ENCODE data around the gene PID1.

Gene PID1

GRCh38 chr2:229231328-229231868 is 39.7 kb downstream of the PID1 start:
- no peak for DNase-seq (ENCODE audit: low read depth)
- in situ Hi-C loops (cut with HindIII; ENCODE audit: low sequenced_read_pairs): no loop called here

GRCh38 chr2:229230911-229231310 is 40.2 kb downstream of the PID1 start:
- H3K4me3 ChIP-seq (ENCODE audit: low read depth, low read length): no peak overlapping the region
- TF ChIP-seq CTCF (IDR thresholded peaks at IDR 0.05; ENCODE audit: low read depth, low read length, missing control alignments): no peak
- in situ Hi-C loops (cut with HindIII; ENCODE audit: low sequenced_read_pairs): no loop called here
- no peak for DNase-seq (ENCODE audit: low read depth)

More at GRCh38 chr2:229231328-229231868, 39.7 kb downstream of the PID1 start:
- TF ChIP-seq CTCF (IDR thresholded peaks at IDR 0.05; ENCODE audit: low read depth, low read length, missing control alignments): no peak
- no peak overlapping the region for H3K4me3 ChIP-seq (ENCODE audit: low read depth, low read length)

- in situ Hi-C loops (cut with HindIII; ENCODE audit: low sequenced_read_pairs): no loop called here
- H3K4me3 ChIP-seq (ENCODE audit: low read depth, low read length): no peak overlapping the region
- TF ChIP-seq CTCF (IDR thresholded peaks at IDR 0.05; ENCODE audit: low read depth, low read length, missing control alignments): no peak
- DNase-seq (ENCODE audit: low read depth): no peak
These were observed 40.8 kb downstream of the PID1 start for GRCh38 chr2:229230256-229230655.

- TF ChIP-seq CTCF (IDR thresholded peaks at IDR 0.05; ENCODE audit: low read depth, low read length, missing control alignments): no peak
- in situ Hi-C loops (cut with HindIII; ENCODE audit: low sequenced_read_pairs): no loop called here
- no peak for DNase-seq (ENCODE audit: low read depth)
- H3K4me3 ChIP-seq (ENCODE audit: low read depth, low read length): no peak overlapping the region
These were observed 44.7 kb downstream of the PID1 start for GRCh38 chr2:229226382-229226781.

- no peak for TF ChIP-seq CTCF (IDR thresholded peaks at IDR 0.05; ENCODE audit: low read depth, low read length, missing control alignments)
- H3K4me3 ChIP-seq (ENCODE audit: low read depth, low read length): no peak overlapping the region
- in situ Hi-C loops (cut with HindIII; ENCODE audit: low sequenced_read_pairs): no loop called here
- no peak for DNase-seq (ENCODE audit: low read depth)
These were observed 48.0 kb downstream of the PID1 start for GRCh38 chr2:229223107-229223506.

GRCh38 chr2:229221641-229222040 is 49.4 kb downstream of the PID1 start:
- H3K4me3 ChIP-seq (ENCODE audit: low read depth, low read length): no peak overlapping the region
- TF ChIP-seq CTCF (IDR thresholded peaks at IDR 0.05; ENCODE audit: low read depth, low read length, missing control alignments): no peak
- DNase-seq (ENCODE audit: low read depth): no peak
- in situ Hi-C loops (cut with HindIII; ENCODE audit: low sequenced_read_pairs): no loop called here

GRCh38 chr2:229220254-229220653 is 50.8 kb downstream of the PID1 start:
- in situ Hi-C loops (cut with HindIII; ENCODE audit: low sequenced_read_pairs): no loop called here
- TF ChIP-seq CTCF (IDR thresholded peaks at IDR 0.05; ENCODE audit: low read depth, low read length, missing control alignments): no peak
- H3K4me3 ChIP-seq (ENCODE audit: low read depth, low read length): no peak overlapping the region
- DNase-seq (ENCODE audit: low read depth): no peak

All from astrocyte of the cerebellum (primary cell).